GM19023 (cell line): ENCODE measurements around the gene KLHL30.
A peak's percentile ranks its signal among the peaks of the same experiment; 100 is the strongest.
"Not testable (repeated sequence)": the region's sequence is repeated elsewhere in the genome, so short reads cannot be mapped to it uniquely, and the experiment has no call there.

Experiments used
- ATAC-seq: cut with Tn5 transposase; IDR thresholded peaks from one replicate; pipeline ENCODE4 v1.9.1; 2021; ENCODE audit warnings: mild to moderate bottlenecking, moderate library complexity; ENCODE audit not compliant: unreplicated experiment

Gene KLHL30

GRCh38 chr2:238101891-238102841 lies 36.3 kb upstream of the KLHL30 start:
- ATAC-seq = no peak

DNA sequence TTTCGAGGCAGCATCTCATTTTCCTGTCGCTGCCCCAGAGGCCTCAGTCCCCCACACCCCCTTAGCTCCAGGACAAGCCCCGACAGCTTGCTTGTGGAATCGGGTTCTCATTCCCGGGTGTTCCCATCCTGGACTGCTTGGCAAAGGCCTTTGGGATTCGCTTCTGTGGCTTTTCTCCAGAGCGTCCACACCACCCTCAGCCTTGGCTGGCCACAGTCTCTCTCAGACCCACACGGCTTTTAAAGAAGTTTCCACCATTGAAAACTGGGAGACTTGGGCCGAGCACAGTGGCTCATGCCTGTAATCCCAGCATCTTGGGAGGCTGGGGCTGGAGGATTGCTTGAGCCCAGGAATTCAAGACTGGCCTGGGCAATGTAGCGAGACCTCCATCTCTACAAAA lies 35.6 kb upstream of the KLHL30 start:
- no peak for ATAC-seq

GRCh38 chr2:238103465-238104225 lies 34.8 kb upstream of the KLHL30 start:
- ATAC-seq = no peak

DNA sequence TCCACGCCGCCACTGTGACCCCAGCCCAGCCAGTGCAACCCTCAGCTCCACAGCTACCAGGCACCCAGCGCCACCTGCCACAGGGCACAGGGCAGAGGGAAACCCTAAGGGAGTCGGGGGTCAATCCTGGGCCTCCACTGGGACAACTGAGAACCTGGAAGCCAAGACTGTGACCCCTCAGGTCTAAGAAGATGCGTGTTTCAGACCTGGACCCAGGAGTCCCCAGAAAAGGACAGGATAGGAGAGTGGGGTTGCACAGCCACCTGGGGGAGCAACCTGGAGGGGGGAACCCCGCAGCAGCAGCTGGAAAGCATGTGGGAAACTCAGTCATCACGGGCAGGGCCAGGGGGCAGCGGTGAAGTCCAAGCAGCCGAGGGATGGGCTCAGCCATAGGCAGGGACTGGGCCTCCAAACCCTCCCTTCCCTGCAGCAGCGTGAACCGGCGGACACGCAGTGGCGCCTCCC lies 34.2 kb upstream of the KLHL30 start:
- ATAC-seq = no peak

- no peak for ATAC-seq
Observed at GRCh38 chr2:238104691-238105371, 33.6 kb upstream of the KLHL30 start.

DNA sequence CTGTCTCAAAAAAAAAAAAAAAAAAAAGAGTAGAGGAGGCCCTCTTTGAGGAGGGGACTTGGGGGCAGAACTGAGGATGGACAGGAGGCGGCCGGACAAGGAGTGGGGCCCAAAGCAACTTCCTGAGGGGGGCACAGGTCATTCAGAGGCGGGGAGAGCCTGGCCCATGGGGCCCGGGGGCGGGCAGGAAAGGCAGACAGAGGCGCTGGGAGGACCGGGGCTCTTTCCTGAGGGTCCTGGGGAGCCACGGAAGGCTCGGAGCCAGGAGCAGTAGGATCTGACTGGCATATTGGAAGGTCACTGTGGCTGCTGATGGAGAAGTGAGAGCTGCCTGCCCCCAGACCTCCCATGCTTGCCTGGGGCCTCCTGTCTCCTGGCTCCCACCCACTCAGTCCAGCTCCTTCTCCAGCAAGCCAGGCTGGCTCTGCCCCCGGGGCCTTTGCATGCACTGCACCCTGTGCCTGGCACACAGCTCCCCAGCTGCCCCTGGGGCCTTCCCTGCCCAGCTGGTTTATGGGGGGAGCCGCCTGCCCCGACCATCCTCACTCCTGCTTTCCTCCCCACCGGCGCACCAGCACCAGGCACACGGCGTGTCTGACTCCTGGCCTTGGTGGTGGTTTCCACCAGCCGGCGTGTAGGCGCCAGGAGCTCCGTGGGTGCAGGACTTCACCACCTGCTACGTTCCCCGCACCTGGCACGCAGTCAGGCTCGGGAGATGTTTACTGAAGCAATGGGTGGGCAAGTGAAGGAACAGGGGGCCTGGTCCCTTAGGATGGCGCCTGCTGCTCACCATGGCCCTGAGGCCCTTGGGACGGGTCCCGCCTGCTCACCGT lies 32.7 kb upstream of the KLHL30 start:
- ATAC-seq = no peak

DNA sequence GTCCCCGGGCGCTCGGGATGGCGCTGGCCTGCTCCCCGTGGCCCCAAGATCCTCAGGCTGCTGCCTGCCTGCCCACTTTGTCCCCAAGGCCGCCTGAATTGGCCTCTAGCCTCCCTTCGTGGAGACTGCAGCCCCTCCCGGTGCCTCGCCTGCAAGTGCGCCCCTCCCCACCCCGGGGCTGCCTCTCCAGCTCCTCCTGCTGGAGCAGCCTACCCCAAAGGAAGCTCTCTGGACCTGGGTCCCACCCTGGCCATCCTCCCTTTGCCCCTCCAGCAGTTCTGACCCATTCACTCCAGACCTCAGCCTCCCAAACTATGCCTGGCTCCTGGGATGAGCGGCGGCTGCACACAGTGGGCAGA lies 32.1 kb upstream of the KLHL30 start:
- ATAC-seq = no peak

- peak; percentile 27 for ATAC-seq
Observed at GRCh38 chr2:238106698-238107524, 31.6 kb upstream of the KLHL30 start.

- ATAC-seq = peak; percentile 78
Observed at GRCh38 chr2:238107525-238108422, 30.7 kb upstream of the KLHL30 start.

GRCh38 chr2:238108423-238109183 lies 29.9 kb upstream of the KLHL30 start:
- ATAC-seq = peak; percentile 56

DNA sequence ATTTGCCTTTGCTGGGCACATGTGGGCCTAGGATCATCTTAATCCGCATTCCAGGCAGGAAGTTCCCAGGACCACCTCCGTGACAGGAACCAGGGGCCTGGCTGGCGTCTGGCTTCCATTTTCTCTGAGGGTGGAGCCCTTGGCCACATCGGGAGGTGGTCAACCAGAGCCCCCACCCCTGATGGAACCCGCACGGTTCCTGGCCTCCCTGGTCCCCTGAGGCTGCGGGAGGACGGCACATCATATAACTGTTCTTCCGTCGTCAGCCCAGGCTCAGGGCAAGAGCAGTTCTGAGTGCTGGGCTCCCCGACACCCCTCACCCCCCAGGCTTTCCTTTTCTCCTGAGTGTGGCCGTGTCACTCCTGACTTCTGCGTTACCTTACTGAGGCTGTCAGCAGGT lies 24.9 kb upstream of the KLHL30 start:
- ATAC-seq = no peak

- ATAC-seq = no peak
Observed at GRCh38 chr2:238114331-238114841, 24.1 kb upstream of the KLHL30 start.

GRCh38 chr2:238114851-238115660 lies 23.4 kb upstream of the KLHL30 start:
- no peak for ATAC-seq

GRCh38 chr2:238115709-238116108 lies 22.8 kb upstream of the KLHL30 start:
- not testable (repeated sequence) for ATAC-seq

GRCh38 chr2:238116298-238117198 lies 21.9 kb upstream of the KLHL30 start:
- ATAC-seq = no peak
